Smooth muscle cell (in vitro differentiated cells): ENCODE data around the gene ZNF804B. TPM values are rescaled to one million over a fixed set of nuclear protein-coding genes. Genes with fewer than 3 reads are reported as not detected.

Source experiments
- DNase-seq: peaks from one replicate; lab custom pipeline; 2025; ENCODE audit not compliant: unreplicated experiment; lab: John Stamatoyannopoulos, UW
- H2AFZ ChIP-seq: fragments of 200-600 bp; sonication (generic); 2 replicates; pipeline ENCODE4 v1.6.0; 2016; ENCODE audit warnings: antibody characterized with exemption, low read depth, mild to moderate bottlenecking
- H3F3A ChIP-seq: fragments of 200-600 bp; sonication (generic); 2 replicates; pipeline ENCODE4 v1.6.0; 2017; ENCODE audit warnings: antibody characterized with exemption, low read depth
- H3K27ac ChIP-seq: fragments of 200-600 bp; sonication (generic); 2 replicates; pipeline ENCODE4 v1.5.1; 2016; ENCODE audit warnings: low read depth, mild to moderate bottlenecking
- H3K27me3 ChIP-seq: fragments of 200-600 bp; sonication (generic); 2 replicates; pipeline ENCODE4 v1.6.1; 2016; ENCODE audit warnings: low read depth, mild to moderate bottlenecking
- H3K36me3 ChIP-seq: fragments of 200-600 bp; sonication (generic); 2 replicates; pipeline ENCODE4 v1.5.1; 2016; ENCODE audit warnings: low read depth
- H3K4me1 ChIP-seq: fragments of 200-600 bp; sonication (generic); 2 replicates; pipeline ENCODE4 v1.5.1; 2016; ENCODE audit warnings: low read depth
- H3K4me2 ChIP-seq: fragments of 200-600 bp; sonication (generic); 2 replicates; pipeline ENCODE4 v1.6.0; 2016; ENCODE audit warnings: mild to moderate bottlenecking
- H3K4me3 ChIP-seq: fragments of 200-600 bp; sonication (generic); 2 replicates; pipeline ENCODE4 v1.5.1; 2016; ENCODE audit warnings: mild to moderate bottlenecking
- H3K79me2 ChIP-seq: fragments of 200-600 bp; sonication (generic); 2 replicates; pipeline ENCODE4 v1.6.0; 2016; ENCODE audit warnings: low read depth, mild to moderate bottlenecking
- H3K9ac ChIP-seq: fragments of 200-600 bp; sonication (generic); 2 replicates; pipeline ENCODE4 v1.6.0; 2016; ENCODE audit warnings: low read depth
- H3K9me3 ChIP-seq: fragments of 200-600 bp; sonication (generic); replicated peaks from 2 replicates; pipeline ENCODE4 v1.5.1; 2016; ENCODE audit warnings: low read depth
- H4K20me1 ChIP-seq: fragments of 200-600 bp; sonication (generic); 2 replicates; pipeline ENCODE4 v1.6.0; 2016; ENCODE audit warnings: low read depth
- CTCF ChIP-seq: fragments of 200-600 bp; sonication (generic); IDR thresholded peaks from 2 replicates; pipeline ENCODE4 v1.5.1; 2017; ENCODE audit warnings: borderline replicate concordance, mild to moderate bottlenecking, antibody characterized with exemption; ENCODE audit not compliant: insufficient read depth, poor library complexity, severe bottlenecking
- WGBS: methylation state at CpG from one replicate; pipeline ENCODE4 v1.1.7; 2016; ENCODE audit warnings: low lambda C conversion rate; 5-methylcytosine and 5-hydroxymethylcytosine counted together
- polyA plus RNA-seq: library from polyadenylated mRNA; unstranded; fragments of >200 nt; fragmentation: Nextera tagmentation; extraction: Ambion mirVana; gene quantifications from 2 replicates; pipeline ENCODE4 v1.2.1, GENCODE V29; 2016
- total RNA-seq: library from RNA; depleted of rRNA; stranded (reverse); fragments of >200 nt; gene quantifications from 2 replicates; pipeline ENCODE4 v1.2.3, GENCODE V29; 2014

ZNF804B gene
- total and polyA plus RNA-seq, 2 experiments from 2014 or later: not detected

DNA sequence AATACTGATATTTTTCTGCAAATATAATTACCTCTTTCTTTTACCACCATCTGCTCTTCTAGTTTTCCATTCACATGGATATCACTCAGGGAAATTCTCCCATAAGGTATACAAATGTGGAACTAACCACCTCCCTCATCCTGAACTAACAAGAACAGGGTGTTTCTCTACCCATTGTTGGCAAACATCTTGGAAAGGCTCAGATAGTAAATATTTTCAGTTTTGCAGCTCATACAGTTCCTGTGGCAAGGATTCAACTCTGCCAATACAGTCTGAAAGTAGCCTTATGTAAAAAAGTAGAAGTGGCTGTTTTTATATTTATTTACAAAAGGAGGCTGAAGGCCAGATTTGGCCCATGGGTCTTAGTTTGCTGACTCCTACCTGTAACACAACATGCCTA lies 549.0 kb downstream of the ZNF804B start:
- H3K4me3 ChIP-seq: no peak overlapping the region
- no peak for DNase-seq
- H3K79me2 ChIP-seq: no peaks in the 10 kb centered on the region
- H3K27ac ChIP-seq: no peak overlapping the region
- no peaks in the 10 kb centered on the region for H3K4me1 ChIP-seq
- TF ChIP-seq CTCF: no peak
- no peaks in the 10 kb centered on the region for H3F3A ChIP-seq
- H3K4me2 ChIP-seq: no peak overlapping the region
- no peaks in the 10 kb centered on the region for H4K20me1 ChIP-seq
- H2AFZ ChIP-seq: no peak overlapping the region
- H3K36me3 ChIP-seq: no peaks in the 10 kb centered on the region
- no peaks in the 10 kb centered on the region for H3K9me3 ChIP-seq
- H3K27me3 ChIP-seq: no peaks in the 10 kb centered on the region
- no peak overlapping the region for H3K9ac ChIP-seq

GRCh38 chr7:89311886-89312285 lies 552.4 kb downstream of the ZNF804B start:
- Histone ChIP-seq H3K9me3 (no peaks in the 10 kb centered on the region), H3F3A (no peaks in the 10 kb centered on the region), H3K4me2 (no peak overlapping the region), H3K27ac (no peak overlapping the region), H4K20me1 (no peaks in the 10 kb centered on the region), H2AFZ (no peak overlapping the region), H3K4me3 (no peak overlapping the region), H3K79me2 (no peaks in the 10 kb centered on the region), H3K9ac (no peak overlapping the region), H3K36me3 (no peaks in the 10 kb centered on the region), H3K27me3 (no peaks in the 10 kb centered on the region), H3K4me1 (no peaks in the 10 kb centered on the region)
- DNase-seq: no peak
- no peak for TF ChIP-seq CTCF
- WGBS: 86% methylated on average over 4 of the region's 4 CpGs

- Histone ChIP-seq H3K79me2 (no peaks in the 10 kb centered on the region), H3K9me3 (no peaks in the 10 kb centered on the region), H3K4me3 (no peak overlapping the region), H4K20me1 (no peaks in the 10 kb centered on the region), H3K4me1 (no peaks in the 10 kb centered on the region), H2AFZ (no peak overlapping the region), H3K4me2 (no peak overlapping the region), H3F3A (no peaks in the 10 kb centered on the region), H3K27me3 (no peaks in the 10 kb centered on the region), H3K36me3 (no peaks in the 10 kb centered on the region), H3K27ac (no peak overlapping the region), H3K9ac (no peak overlapping the region)
- no peak for TF ChIP-seq CTCF
- no peak for DNase-seq
Measured at GRCh38 chr7:89312551-89312950, 553.1 kb downstream of the ZNF804B start.

GRCh38 chr7:89316584-89317251 lies 557.2 kb downstream of the ZNF804B start:
- H3K36me3 ChIP-seq: no peaks in the 10 kb centered on the region
- H4K20me1 ChIP-seq: no peaks in the 10 kb centered on the region
- DNase-seq: no peak
- no peak overlapping the region for H3K27ac ChIP-seq
- H3K79me2 ChIP-seq: no peaks in the 10 kb centered on the region
- H3K4me2 ChIP-seq: no peak overlapping the region
- WGBS: 54% methylated on average over 1 of the region's 1 CpG
- no peak overlapping the region for H3K4me3 ChIP-seq
- H3F3A ChIP-seq: no peaks in the 10 kb centered on the region
- H3K9me3 ChIP-seq: no peaks in the 10 kb centered on the region
- no peak for TF ChIP-seq CTCF
- H3K27me3 ChIP-seq: no peaks in the 10 kb centered on the region
- no peak overlapping the region for H2AFZ ChIP-seq
- no peaks in the 10 kb centered on the region for H3K4me1 ChIP-seq
- H3K9ac ChIP-seq: no peak overlapping the region
